GM19043 (cell line): Measurements from ENCODE around the gene EIF4EBP3.
"Not testable (repeated sequence)": the region's sequence is repeated elsewhere in the genome, so short reads cannot be mapped to it uniquely, and the experiment has no call there.

Experiments
- ATAC-seq: cut with Tn5 transposase; IDR thresholded peaks from one replicate; pipeline ENCODE4 v1.9.1; 2021; ENCODE audit warnings: low read depth; ENCODE audit not compliant: unreplicated experiment

EIF4EBP3 gene

GRCh38 chr5:140574165-140574564, 26.7 kb downstream of the EIF4EBP3 start:
- ATAC-seq: no peak

GRCh38 chr5:140575309-140575708, 27.8 kb downstream of the EIF4EBP3 start:
- ATAC-seq: no peak

GRCh38 chr5:140576776-140577201, 29.3 kb downstream of the EIF4EBP3 start:
- no peak for ATAC-seq

GRCh38 chr5:140579188-140579747, 31.8 kb downstream of the EIF4EBP3 start:
- ATAC-seq: not testable (repeated sequence)

GRCh38 chr5:140587495-140587894, 40.0 kb downstream of the EIF4EBP3 start:
- no peak for ATAC-seq

- ATAC-seq: no peak
Observed at GRCh38 chr5:140588311-140589070, 41.0 kb downstream of the EIF4EBP3 start.

- ATAC-seq: no peak
Observed at GRCh38 chr5:140590861-140591260, 43.4 kb downstream of the EIF4EBP3 start.

GRCh38 chr5:140591747-140592372, 44.4 kb downstream of the EIF4EBP3 start:
- ATAC-seq: no peak

- not testable (repeated sequence) for ATAC-seq
Observed at GRCh38 chr5:140593070-140593469, 45.6 kb downstream of the EIF4EBP3 start.

- ATAC-seq: no peak
Observed at GRCh38 chr5:140594169-140594568, 46.7 kb downstream of the EIF4EBP3 start.

- ATAC-seq: no peak
Observed at GRCh38 chr5:140595538-140596300, 48.3 kb downstream of the EIF4EBP3 start.

- no peak for ATAC-seq
Observed at GRCh38 chr5:140596321-140596741, 48.9 kb downstream of the EIF4EBP3 start.

GRCh38 chr5:140598836-140599235, 51.4 kb downstream of the EIF4EBP3 start:
- ATAC-seq: no peak
